Measurements from ENCODE around the gene PTCH1. TPM values are rescaled to one million over a fixed set of nuclear protein-coding genes. Genes with fewer than 3 reads are reported as not detected.

The PTCH1 gene
- total RNA-seq, 8 experiments from 2014 or later, result 2.2 to 59.2 (median 20.8) TPM

DNA sequence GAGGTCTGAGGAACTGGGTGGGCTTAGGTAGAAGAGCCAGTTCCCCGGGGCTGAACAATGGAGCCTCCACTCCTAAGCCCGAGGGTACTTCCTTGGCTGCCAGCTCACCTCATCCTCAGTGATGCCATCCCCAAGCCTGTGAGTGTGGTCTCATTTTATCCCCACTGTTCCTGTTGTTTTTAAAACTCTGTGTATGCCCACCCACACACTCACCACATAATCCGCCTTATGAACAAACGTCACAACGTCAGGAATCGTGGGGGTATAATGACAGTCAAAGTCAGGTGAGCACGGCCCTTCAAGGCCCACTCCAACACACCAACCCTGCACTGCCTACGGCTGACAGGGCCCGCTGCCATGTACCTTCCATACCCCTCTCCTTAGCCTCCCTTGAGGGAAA lies 61.1 kb downstream of the PTCH1 start:
- no peak for ATAC-seq (replicated peaks in 6 of 8)
- peaks cover 60 to 67% of the 10 kb centered on the region in 2 donors for H3K4me1 ChIP-seq (replicated peaks in 1 of 2)
- WGBS, 10 experiments, result 92 to 100% (median 100%) methylated on average over 1 to 5 of the region's 9 CpGs; no CpG with 5 or more reads in 3 of the 10 experiments
- no peak overlapping the region for H3K27ac ChIP-seq
- in situ Hi-C loops (cut with MboI; ENCODE audit: low pct_unique_long_range_greater_than_20kb in 2 of 9, low sequenced_read_pairs in 9 of 9, unreplicated experiment in 9 of 9), result no loop called here
- no peak overlapping the region for H3K4me3 ChIP-seq

- no peak overlapping the region for H3K27ac ChIP-seq
- in situ Hi-C loops (cut with MboI; ENCODE audit: low pct_unique_long_range_greater_than_20kb in 2 of 9, low sequenced_read_pairs in 9 of 9, unreplicated experiment in 9 of 9), result no loop called here
These were observed 64.6 kb downstream of the PTCH1 start for GRCh38 chr9:95452176-95452575.

GRCh38 chr9:95451065-95451426 lies 65.7 kb downstream of the PTCH1 start:
- 50 to 100% (median 71%) methylated on average over 1 to 2 of the region's 2 CpGs; no CpG with 5 or more reads in 4 of the 10 experiments for whole genome bisulfite sequencing, 10 experiments
- peak overlapping the region; percentile 29 to 75 for H3K27ac ChIP-seq
- no peak for ATAC-seq (replicated peaks in 6 of 8)

More at GRCh38 chr9:95452176-95452575, 64.6 kb downstream of the PTCH1 start:
- 90 to 100% (median 100%) methylated on average over 1 to 3 of the region's 4 CpGs; no CpG with 5 or more reads in 3 of the 10 experiments for WGBS, 10 experiments
- no peak for ATAC-seq (replicated peaks in 6 of 8)
- Histone ChIP-seq H3K4me3 (no peak overlapping the region), H3K4me1 (replicated peaks in 1 of 2) (peaks cover 42 to 64% of the 10 kb centered on the region in 2 donors)

DNA sequence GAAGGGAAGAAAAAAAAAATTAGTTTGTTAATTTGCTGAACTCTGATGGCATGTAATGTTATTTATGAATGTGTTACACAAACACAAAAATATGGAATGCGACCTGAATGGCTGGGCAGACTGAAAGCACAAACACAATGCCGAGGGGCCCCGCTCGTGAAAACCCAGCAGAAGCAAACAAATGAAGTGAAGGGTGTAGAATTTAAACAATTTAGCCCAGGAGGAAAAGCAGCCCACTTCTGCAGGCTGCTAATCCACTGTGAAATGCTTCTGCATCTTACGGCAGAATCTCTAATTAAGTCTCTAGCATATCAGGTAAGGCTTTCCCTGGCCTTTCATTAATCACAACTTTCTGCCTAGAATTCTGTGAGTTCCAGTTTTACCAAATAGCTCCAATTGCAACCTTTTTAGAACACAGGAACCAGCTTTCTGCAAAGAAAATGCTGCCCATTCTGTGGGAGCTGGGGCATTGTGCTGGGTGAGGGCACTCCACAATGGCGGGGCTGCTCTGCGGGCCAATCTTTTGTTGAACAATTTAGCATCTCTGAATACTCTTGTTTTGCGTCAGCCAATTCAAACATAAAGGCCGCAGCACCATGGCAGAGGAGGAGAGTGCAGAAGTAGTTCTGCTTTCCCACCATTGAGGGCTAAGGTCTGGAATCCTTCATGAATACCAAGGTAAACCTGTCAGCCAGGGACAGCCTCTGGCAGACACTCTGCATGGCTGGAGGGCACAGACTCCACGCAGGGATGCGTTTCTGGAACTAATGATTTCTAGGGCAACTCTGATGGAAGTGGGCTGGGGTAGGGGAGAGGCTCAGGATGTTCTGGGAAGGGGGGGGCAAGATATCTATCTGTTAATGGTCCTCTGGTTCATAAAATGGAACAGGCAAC lies 66.4 kb downstream of the PTCH1 start:
- peaks cover 42 to 59% of the 10 kb centered on the region in 2 donors for H3K4me1 ChIP-seq (replicated peaks in 1 of 2)
- no peak overlapping the region for H3K4me3 ChIP-seq
- ATAC-seq (replicated peaks in 6 of 8), result peak in 5 of 8 experiments; percentile 69 to 86 (median 83)
- H3K27ac ChIP-seq, result peak overlapping the region; percentile 29 to 75
- WGBS, 10 experiments, result 17 to 99% (median 83%) methylated on average over 1 to 8 of the region's 11 CpGs; no CpG with 5 or more reads in 2 of the 10 experiments
- in situ Hi-C loops (cut with MboI; ENCODE audit: low pct_unique_long_range_greater_than_20kb in 2 of 9, low sequenced_read_pairs in 9 of 9, unreplicated experiment in 9 of 9), result no loop called here

More at GRCh38 chr9:95451065-95451426, 65.7 kb downstream of the PTCH1 start:
- no peak overlapping the region for H3K4me3 ChIP-seq
- in situ Hi-C loops (cut with MboI; ENCODE audit: low pct_unique_long_range_greater_than_20kb in 2 of 9, low sequenced_read_pairs in 9 of 9, unreplicated experiment in 9 of 9), result no loop called here
- peaks cover 42 to 60% of the 10 kb centered on the region in 2 donors for H3K4me1 ChIP-seq (replicated peaks in 1 of 2)

- in situ Hi-C loops (cut with MboI; ENCODE audit: low pct_unique_long_range_greater_than_20kb in 2 of 9, low sequenced_read_pairs in 9 of 9, unreplicated experiment in 9 of 9), result no loop called here
- 20 to 92% (median 58%) methylated on average over 2 to 18 of the region's 22 CpGs; no CpG with 5 or more reads in 6 of the 10 experiments for WGBS, 10 experiments
- no peak overlapping the region for H3K4me3 ChIP-seq
- peaks cover 42 to 46% of the 10 kb centered on the region in 2 donors for H3K4me1 ChIP-seq (replicated peaks in 1 of 2)
- H3K27ac ChIP-seq, result peak overlapping the region in 1 of 2 donors; percentile 71
- ATAC-seq (replicated peaks in 6 of 8), result no peak
These were observed 67.8 kb downstream of the PTCH1 start for GRCh38 chr9:95449016-95449415.

DNA sequence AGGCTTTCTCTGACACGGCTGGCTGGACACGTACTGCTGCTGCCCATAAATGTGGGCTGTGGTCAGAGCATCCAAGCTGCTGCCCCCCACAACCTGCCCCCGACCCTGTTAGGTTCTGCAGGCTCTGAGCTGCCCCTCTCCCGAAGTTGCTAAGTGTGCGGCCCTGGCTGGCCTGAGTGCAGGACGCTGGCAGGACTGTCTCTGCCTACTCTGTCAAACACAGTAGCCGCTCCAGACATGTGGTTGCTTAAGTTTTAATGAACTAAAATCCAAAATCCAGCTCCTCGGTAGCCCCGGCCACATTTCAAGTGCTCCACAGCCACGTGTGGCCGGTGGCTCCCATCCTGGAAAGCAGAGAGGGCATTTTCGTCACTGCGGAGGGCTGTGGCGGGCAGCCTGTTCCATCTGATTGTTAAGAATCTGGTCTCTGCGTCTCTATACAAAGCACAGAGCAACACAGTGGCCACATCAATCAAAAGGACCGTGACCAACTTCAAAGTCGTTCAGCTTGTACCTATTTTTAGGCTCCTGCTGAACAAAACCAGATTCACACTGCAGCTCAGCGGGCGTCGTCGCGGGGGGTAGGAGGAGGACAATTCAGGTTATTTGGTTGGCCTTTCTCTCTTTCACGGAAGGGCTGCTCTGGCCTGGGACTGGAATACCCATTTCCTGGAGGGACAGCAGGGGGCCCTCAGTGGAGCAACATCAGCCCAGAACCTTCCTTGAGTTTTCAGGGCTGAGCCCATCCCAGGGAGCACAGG lies 68.9 kb downstream of the PTCH1 start:
- Histone ChIP-seq H3K4me3 (no peak overlapping the region), H3K27ac (peak overlapping the region; percentile 32 to 59), H3K4me1 (replicated peaks in 1 of 2) (peaks cover 36 to 45% of the 10 kb centered on the region in 2 donors)
- in situ Hi-C loops (cut with MboI; ENCODE audit: low pct_unique_long_range_greater_than_20kb in 2 of 9, low sequenced_read_pairs in 9 of 9, unreplicated experiment in 9 of 9), result no loop called here
- WGBS, 10 experiments, result 39 to 100% (median 54%) methylated on average over 1 to 15 of the region's 23 CpGs; no CpG with 5 or more reads in 2 of the 10 experiments
- ATAC-seq (replicated peaks in 6 of 8), result peak in 5 of 8 experiments; percentile 33 to 72 (median 48)

- no peak overlapping the region for H3K4me3 ChIP-seq
- WGBS, 10 experiments, result 100% methylated on average over 3 to 6 of the region's 26 CpGs; no CpG with 5 or more reads in 8 of the 10 experiments
- H3K27ac ChIP-seq, result no peak overlapping the region
- in situ Hi-C loops (cut with MboI; ENCODE audit: low pct_unique_long_range_greater_than_20kb in 2 of 9, low sequenced_read_pairs in 9 of 9, unreplicated experiment in 9 of 9), result no loop called here
- H3K4me1 ChIP-seq (replicated peaks in 1 of 2), result peaks cover 28 to 45% of the 10 kb centered on the region in 2 donors
- no peak for ATAC-seq (replicated peaks in 6 of 8)
These were observed 69.8 kb downstream of the PTCH1 start for GRCh38 chr9:95446984-95447383.

GRCh38 chr9:95446259-95446658 lies 70.5 kb downstream of the PTCH1 start:
- no peak for ATAC-seq (replicated peaks in 6 of 8)
- Histone ChIP-seq H3K27ac (no peak overlapping the region), H3K4me1 (replicated peaks in 1 of 2) (peaks cover 21 to 38% of the 10 kb centered on the region in 2 donors), H3K4me3 (no peak overlapping the region)
- 80 to 100% (median 100%) methylated on average over 1 to 3 of the region's 5 CpGs; no CpG with 5 or more reads in 5 of the 10 experiments for WGBS, 10 experiments
- in situ Hi-C loops (cut with MboI; ENCODE audit: low pct_unique_long_range_greater_than_20kb in 2 of 9, low sequenced_read_pairs in 9 of 9, unreplicated experiment in 9 of 9), result no loop called here

GRCh38 chr9:95444160-95444559 lies 72.6 kb downstream of the PTCH1 start:
- 53 to 100% (median 100%) methylated on average over 2 to 4 of the region's 15 CpGs; no CpG with 5 or more reads in 6 of the 10 experiments for WGBS, 10 experiments
- in situ Hi-C loops (cut with MboI; ENCODE audit: low pct_unique_long_range_greater_than_20kb in 2 of 9, low sequenced_read_pairs in 9 of 9, unreplicated experiment in 9 of 9), result no loop called here
- no peak for ATAC-seq (replicated peaks in 6 of 8)
- Histone ChIP-seq H3K27ac (no peak overlapping the region), H3K4me3 (no peak overlapping the region), H3K4me1 (replicated peaks in 1 of 2) (peaks cover 3 to 17% of the 10 kb centered on the region in 2 donors)

DNA sequence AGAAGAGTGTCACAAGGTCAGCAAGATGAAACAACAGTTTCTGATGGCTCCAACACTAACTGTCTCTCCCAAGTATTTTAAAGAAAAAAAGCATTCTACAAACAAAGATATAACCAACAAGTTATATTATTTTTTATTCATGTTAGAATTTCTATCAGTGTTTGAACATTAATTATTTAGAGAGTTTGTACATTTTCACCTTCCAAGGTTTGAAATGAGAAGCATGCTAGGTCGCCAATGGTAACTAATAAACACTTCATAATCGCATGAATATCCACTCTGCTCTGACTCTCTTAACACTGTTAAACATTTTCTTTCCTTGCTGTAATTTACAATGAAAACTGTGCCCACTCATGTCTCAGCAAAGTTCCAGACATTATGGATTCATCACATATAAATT lies 73.5 kb downstream of the PTCH1 start:
- WGBS, 10 experiments, result 40 to 100% (median 87%) methylated on average over 1 to 2 of the region's 2 CpGs; no CpG with 5 or more reads in 1 of the 10 experiments
- in situ Hi-C loops (cut with MboI; ENCODE audit: low pct_unique_long_range_greater_than_20kb in 2 of 9, low sequenced_read_pairs in 9 of 9, unreplicated experiment in 9 of 9), result no loop called here
- Histone ChIP-seq H3K4me3 (no peak overlapping the region), H3K4me1 (replicated peaks in 1 of 2) (peaks cover 3 to 8% of the 10 kb centered on the region in 2 donors), H3K27ac (no peak overlapping the region)
- no peak for ATAC-seq (replicated peaks in 6 of 8)

GRCh38 chr9:95441081-95441480 lies 75.7 kb downstream of the PTCH1 start:
- in situ Hi-C loops (cut with MboI; ENCODE audit: low pct_unique_long_range_greater_than_20kb in 2 of 9, low sequenced_read_pairs in 9 of 9, unreplicated experiment in 9 of 9), result no loop called here
- Histone ChIP-seq H3K27ac (no peak overlapping the region), H3K4me3 (no peak overlapping the region), H3K4me1 (replicated peaks in 1 of 2) (no peaks in the 10 kb centered on the region)
- no peak for ATAC-seq (replicated peaks in 6 of 8)
- WGBS, 10 experiments, result 69 to 100% (median 90%) methylated on average over 3 to 9 of the region's 9 CpGs; no CpG with 5 or more reads in 1 of the 10 experiments

- in situ Hi-C loops (cut with MboI; ENCODE audit: low pct_unique_long_range_greater_than_20kb in 2 of 9, low sequenced_read_pairs in 9 of 9, unreplicated experiment in 9 of 9), result no loop called here
- WGBS, 10 experiments, result no CpG with 5 or more reads among the region's 3 CpGs
These were observed 76.3 kb downstream of the PTCH1 start for GRCh38 chr9:95440447-95440846.

More at GRCh38 chr9:95440447-95440846, 76.3 kb downstream of the PTCH1 start:
- no peak overlapping the region for H3K4me3 ChIP-seq
- H3K27ac ChIP-seq, result no peak overlapping the region
- ATAC-seq (replicated peaks in 6 of 8), result no peak
- no peaks in the 10 kb centered on the region for H3K4me1 ChIP-seq (replicated peaks in 1 of 2)
